GM21529 (cell line): ENCODE data around the gene REC8.

Source experiments
- ATAC-seq: cut with Tn5 transposase; IDR thresholded peaks from one replicate; pipeline ENCODE4 v1.9.1; 2021; ENCODE audit not compliant: unreplicated experiment

The REC8 gene

DNA sequence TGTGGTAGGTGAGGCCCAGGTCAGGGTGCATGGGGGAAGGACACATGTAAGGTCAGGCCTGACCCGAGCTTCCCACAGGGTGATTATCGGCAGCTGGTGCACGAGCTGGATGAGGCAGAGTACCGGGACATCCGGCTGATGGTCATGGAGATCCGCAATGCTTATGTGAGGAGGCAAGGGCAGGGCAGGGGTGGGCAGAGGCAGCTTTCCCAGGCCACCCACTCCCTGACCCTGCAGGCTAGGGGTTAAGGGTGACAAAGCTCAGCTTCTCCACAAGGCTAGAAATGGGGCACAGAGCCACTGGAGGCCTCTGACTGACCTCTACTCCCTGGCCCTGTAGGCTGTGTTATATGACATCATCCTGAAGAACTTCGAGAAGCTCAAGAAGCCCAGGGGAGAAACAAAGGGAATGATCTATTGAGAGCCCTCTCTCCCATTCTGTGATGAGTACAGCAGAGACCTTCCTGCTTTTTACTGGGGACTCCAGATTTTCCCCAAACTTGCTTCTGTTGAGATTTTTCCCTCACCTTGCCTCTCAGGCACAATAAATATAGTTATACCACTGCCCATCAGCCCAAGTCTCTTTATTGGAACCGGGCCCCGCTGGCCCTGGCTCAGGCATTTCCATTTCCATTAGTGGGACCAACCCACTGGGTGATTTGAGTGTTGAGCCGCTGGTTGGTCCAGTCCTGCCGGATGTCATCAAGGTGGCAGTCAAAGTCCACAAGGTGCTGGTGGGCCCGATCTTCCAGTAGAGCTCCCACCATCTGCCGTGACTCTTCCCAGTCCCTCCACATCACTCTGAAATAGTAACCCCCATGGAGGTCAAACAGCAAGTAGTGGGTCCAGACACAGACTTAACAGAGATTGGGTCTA lies 33.2 kb upstream of the REC8 start:
- no peak for ATAC-seq

DNA sequence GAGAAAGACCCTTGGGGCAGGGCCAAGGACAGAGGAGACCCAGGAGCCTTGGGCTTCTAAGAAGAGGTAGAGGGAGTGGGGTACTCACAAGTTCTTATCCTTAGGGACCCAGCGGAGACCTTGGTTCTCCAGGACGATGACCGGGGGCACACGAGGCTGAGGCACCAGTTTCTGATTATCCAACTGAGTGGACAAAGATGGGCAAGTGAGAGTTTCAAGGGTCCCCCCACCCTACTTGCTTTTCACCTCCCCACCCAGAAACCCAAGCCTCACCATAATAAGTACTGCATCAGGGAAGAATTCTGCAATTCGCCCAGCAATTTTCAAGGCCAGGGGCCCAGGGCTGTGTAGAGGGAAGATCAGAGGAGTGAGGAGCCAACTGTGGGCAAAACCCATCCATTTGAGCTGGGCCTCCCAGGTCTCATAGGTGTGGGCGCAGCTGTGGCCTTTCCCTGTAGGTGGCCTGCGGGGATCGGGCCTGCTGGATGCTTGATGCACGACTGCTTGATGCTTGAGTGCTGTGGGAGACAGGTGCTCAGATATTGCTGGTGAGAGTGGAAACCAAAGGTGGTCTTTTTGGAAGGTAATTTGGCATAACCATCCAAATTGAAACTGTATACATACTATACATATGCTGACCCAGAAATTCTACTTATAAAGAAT lies 32.5 kb upstream of the REC8 start:
- no peak for ATAC-seq

DNA sequence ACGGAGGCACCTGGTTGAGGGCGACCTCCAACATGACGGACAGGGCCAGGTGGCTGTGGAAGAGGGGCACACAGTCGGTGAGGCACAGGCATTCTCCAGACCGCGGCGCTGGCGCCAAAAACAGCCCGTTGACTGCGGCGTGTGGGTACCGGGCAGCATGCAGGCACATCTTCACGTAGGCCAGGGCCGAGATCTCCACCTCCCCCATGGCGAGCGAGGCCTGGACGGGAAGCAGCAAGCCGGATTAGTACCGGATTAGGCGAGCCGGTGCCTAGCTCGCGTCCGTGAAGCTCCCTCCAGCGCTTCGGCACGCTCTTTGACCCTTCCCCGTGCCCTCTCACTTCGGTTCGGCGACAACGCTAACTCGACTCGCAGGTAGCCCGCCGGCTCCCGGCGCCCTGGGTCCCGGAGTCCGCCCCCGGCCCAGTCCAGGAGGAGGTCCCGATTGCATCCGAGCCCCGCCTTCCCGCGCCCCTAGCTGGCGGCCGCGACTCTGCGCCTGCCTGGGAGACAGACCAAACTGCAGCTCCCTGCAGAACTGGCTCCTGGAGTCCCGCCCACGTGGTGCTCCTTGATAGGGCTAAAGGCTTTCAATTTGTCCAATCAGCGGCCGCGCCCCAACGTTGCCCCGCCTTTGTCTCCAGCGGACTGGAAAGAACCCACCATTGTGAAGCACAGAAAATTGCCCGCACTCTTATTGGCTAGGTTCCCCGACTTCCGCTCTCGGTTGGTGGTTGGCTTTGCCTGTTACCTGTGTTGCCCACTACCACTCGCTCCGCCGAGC lies 30.6 kb upstream of the REC8 start, which contains the start of gene EMC9:
EMC9 (minus strand) TSS at position 495 of the 784 bp plus-strand sequence; CDS start at position 208, 287 bp downstream.
- peak; percentile 83 for ATAC-seq

DNA sequence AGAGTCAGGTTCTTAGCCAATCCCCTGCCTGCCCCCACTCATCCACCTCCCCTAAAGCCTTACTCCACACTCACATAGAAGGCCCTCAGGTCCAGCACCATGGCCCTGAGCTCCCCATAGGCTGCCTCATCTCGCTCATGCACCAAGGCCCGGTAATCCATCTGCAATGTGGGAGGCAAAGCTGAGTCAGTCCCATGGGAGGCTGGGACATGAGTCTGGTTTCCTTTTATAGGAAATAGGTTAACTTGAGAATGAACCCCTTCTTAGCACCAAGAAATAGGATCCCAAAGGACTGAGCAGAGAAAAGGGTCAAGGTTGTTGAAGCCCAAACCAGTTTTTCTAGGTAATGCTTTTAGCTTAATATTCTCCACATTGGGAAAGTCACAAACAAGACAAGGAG lies 28.4 kb upstream of the REC8 start:
- no peak for ATAC-seq

DNA sequence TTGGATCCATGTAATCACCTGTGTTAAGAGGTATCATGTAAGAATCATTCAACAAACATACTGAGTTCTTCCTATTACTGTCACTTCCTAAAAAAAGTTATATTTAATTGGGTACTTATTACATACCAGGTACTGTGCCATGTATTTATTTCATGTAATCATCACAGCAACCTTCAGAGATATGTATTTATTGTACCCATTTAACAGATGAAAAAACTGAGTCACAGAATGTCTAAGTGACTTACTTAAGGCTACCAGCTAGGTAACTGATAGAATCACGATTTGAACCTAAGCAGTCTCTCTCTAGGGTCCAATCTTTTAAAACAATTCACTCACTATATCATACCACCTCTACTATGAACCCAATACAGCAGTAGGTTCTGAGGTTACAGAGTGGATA lies 27.4 kb upstream of the REC8 start:
- ATAC-seq, result no peak

DNA sequence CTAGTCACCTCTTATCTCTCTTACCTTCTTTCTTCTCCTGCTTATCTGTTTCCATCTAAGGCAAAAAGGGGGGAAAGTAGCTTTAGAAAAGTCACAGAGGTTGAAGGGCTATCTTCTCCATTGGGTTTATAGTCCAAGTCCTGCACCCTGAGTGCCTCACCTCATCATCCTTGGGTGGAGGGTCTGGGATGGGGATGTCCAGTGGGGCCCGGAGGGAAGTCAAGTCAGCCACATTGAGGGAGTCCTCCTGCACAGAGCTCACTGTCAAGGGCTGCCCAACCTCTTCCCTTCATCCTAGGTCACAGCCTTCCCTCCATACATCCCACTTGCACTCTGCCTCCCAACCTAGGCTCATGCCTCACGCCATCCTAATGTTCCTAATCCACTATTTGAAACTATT lies 26.7 kb upstream of the REC8 start:
- ATAC-seq, result no peak

DNA sequence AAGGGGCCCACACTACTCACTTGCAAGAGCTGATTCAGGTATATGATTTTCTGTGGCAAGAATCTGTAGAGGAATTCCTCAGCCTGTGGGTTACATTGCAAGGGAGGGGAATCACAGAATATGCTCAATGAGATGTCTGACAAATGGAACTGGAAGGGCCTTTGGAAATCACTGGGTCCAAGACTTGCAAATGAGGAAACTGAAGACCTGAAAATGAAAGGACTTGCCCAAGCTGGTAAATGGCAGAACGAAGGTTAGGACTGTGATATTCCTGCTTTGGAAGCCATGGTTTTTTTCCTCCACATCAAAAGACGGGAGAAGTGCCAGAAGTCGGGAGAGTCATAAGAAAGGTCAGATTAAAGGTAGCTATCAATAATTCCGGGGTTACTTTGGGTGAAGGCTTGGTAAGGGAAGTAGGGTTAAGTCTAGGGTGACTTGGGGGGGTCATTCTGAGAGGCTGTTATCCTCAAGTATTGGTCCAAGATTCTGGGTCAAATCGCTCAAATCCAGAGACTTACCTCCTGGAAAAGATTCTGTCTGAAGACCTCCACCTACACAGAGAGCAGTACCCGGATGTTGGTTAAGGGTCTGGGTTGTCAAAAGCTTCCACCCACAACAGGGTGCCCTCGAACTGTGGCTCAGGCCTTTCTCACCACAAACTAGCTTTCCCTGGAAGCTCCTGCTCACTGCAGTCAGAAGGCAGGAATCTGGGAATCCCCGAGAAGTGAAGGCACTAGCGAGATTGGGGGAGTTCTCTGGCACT lies 26.0 kb upstream of the REC8 start:
- ATAC-seq, result no peak

DNA sequence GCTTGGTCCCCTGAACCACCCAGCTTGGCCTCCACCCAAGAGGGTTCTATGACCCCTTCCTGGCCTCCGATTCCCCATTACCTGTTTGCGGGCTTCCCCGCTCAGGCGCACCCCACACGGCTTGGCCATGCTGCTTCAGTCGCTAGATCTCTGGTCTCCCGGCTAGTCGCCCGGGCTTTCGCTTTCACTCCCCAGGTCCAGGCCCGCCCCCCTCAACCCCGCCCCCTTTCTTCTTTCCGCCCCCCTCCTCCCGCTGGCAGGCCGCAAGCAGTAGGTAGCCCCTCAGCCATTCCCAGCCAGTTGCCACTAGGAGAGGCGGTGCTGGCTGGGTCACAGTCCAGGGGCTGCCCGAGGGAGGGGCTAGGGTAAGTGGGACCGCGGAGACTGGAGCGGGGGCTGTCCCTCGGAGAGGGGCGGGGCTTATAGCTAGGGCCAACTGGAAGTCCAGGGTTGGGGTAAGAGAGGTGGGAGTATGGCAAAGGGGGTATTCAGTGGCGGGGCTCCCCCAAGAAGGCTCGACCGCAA lies 25.4 kb upstream of the REC8 start, which contains the start of gene PSME2:
PSME2 (minus strand) TSS at position 158 of the 525 bp plus-strand sequence; CDS start at position 129, 29 bp downstream.
- peak; percentile 65 for ATAC-seq

DNA sequence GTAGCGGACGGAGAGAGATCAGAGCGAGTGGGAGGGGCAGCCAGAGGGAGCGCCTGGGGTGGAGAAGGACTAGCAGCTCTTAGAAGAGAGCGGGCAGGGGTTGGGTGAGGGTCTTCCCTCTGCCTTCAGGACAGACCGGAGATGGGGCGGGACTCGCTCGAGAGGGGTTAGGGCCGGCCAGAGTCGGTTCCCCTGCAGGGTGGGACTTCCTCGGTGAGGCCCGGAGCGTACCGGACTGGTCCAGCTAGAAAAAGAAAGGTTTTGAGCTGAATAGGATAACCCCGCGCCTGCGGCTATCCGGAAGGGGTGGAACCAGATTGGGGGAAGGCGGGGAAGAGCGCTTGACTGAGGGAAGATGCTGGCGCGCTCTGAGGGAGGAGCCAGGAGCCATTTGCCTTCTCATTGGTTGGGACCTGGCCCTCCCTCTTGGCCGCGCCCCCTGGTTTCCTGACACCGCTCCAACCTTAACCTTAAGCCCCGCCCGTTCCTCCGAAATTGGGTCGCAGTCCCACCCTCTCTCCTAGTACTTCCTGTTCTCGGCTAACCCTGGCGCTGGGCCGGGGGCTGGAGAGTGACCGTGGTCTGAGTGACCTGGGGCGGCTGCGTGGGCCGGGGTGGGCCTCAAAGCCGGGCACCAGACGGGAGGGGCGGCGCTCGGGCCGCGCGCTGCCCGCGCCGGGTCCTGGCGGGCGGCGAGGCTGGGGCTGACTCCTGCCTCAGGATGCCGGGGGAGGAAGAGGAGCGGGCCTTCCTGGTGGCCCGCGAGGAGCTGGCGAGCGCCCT lies 24.7 kb upstream of the REC8 start, which contains the start of gene RNF31:
RNF31 (plus strand) TSS at position 521 of the 783 bp plus-strand sequence; CDS start at position 722, 201 bp downstream.
- peak; percentile 82 for ATAC-seq

DNA sequence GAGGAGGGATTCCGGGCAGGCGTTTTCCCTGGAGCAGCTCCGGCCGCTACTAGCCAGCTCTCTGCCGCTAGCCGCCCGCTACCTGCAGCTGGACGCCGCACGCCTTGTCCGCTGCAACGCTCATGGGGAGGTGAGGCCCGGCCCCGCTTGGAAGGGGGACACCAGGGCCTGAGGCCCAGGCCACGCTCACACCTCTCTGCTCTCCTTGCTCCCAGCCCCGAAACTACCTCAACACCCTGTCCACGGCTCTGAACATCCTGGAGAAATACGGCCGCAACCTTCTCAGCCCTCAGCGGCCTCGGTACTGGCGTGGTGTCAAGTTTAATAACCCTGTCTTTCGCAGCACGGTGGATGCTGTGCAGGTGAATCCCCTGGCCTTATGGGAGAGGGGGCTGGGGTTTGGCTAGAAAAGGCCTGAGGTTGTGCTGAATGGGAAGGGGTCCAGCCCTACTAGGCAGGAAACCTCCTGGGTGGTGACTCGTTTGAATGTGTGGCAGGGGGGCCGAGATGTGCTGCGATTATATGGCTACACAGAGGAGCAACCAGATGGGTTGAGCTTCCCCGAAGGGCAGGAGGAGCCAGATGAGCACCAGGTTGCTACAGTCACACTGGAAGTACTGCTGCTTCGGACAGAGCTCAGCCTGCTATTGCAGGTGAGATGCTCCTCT lies 24.0 kb upstream of the REC8 start:
- no peak for ATAC-seq

DNA sequence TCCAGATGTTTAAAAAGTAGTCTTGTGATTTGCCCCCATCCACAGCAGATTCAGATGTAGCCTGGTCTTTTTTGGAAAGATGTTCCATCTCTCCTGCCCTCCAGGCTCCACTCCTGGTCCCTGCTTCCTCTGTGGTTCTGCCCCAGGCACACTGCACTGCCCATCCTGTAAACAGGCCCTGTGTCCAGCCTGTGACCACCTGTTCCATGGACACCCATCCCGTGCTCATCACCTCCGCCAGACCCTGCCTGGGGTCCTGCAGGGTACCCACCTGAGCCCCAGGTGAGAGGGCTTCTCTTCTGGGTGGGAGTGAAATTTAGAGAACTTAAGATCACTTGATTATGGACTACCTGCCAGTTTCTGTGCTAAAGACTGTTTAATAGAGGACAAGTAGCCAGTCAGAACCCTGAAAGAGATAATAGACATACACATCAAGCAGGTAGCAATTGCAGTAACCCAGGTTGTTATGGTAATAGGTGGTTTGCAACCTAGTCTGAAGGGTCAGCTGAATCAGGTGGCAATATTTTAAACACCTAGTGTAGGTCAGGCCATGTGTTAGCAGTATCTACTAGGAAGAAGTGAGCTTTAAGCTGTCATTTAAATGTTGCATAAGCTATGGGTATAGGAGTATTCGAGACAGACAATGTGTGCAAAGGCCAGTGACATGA lies 22.4 kb upstream of the REC8 start:
- ATAC-seq, result no peak

DNA sequence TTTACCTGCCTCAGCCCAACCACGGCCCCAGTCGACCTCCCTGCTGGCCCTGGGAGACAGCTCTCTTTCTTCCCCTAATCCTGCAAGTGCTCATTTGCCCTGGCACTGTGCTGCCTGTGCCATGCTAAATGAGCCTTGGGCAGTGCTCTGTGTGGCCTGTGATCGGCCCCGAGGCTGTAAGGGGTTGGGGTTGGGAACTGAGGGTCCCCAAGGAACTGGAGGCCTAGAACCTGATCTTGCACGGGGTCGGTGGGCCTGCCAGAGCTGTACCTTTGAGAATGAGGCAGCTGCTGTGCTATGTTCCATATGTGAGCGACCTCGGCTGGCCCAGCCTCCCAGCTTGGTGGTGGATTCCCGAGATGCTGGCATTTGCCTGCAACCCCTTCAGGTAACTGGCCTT lies 21.8 kb upstream of the REC8 start:
- ATAC-seq, result no peak

DNA sequence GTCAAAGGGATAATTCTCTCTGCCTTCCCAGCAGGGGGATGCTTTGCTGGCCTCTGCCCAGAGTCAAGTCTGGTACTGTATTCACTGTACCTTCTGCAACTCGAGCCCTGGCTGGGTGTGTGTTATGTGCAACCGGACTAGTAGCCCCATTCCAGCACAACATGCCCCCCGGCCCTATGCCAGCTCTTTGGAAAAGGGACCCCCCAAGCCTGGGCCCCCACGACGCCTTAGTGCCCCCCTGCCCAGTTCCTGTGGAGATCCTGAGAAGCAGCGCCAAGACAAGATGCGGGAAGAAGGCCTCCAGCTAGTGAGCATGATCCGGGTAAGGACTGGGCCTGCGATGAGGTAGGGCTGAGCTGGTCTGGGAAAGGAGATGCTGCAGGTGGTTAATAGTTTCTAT lies 21.3 kb upstream of the REC8 start:
- ATAC-seq, result no peak

DNA sequence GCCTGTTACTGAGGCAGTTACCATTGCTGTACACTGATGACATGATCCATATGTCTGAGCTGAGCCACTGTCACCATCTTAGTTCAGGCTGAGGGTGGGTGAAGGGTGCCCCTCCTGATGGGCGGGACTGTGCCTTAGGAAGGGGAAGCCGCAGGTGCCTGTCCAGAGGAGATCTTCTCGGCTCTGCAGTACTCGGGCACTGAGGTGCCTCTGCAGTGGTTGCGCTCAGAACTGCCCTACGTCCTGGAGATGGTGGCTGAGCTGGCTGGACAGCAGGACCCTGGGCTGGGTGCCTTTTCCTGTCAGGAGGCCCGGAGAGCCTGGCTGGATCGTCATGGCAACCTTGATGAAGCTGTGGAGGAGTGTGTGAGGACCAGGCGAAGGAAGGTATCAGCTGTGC lies 20.9 kb upstream of the REC8 start:
- ATAC-seq, result no peak

DNA sequence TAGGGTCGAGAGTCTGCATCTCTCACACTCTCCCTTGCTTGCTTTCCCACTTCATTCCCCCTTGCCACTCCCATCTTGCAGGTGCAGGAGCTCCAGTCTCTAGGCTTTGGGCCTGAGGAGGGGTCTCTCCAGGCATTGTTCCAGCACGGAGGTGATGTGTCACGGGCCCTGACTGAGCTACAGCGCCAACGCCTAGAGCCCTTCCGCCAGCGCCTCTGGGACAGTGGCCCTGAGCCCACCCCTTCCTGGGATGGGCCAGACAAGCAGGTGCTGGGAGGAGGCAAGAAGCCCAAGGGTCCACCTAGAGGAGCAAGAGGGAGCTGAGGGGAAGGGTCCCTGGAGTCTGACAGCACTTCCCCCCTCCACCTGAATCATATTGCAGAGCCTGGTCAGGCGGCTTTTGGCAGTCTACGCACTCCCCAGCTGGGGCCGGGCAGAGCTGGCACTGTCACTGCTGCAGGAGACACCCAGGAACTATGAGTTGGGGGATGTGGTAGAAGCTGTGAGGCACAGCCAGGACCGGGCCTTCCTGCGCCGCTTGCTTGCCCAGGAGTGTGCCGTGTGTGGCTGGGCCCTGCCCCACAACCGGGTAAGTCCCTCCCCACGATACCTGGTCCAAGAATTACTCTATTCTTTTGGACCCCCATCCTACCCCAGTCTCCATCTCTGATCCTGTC lies 20.3 kb upstream of the REC8 start:
- ATAC-seq, result no peak

DNA sequence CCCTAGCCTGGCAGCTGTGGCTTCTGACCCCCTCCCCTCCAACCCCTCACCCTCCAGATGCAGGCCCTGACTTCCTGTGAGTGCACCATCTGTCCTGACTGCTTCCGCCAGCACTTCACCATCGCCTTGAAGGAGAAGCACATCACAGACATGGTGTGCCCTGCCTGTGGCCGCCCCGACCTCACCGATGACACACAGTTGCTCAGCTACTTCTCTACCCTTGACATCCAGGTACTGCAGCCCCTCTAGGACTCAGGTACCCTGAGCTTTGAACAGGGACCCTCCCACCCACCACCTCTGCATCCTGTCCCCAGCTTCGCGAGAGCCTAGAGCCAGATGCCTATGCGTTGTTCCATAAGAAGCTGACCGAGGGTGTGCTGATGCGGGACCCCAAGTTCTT lies 16.8 kb upstream of the REC8 start:
- no peak for ATAC-seq

DNA sequence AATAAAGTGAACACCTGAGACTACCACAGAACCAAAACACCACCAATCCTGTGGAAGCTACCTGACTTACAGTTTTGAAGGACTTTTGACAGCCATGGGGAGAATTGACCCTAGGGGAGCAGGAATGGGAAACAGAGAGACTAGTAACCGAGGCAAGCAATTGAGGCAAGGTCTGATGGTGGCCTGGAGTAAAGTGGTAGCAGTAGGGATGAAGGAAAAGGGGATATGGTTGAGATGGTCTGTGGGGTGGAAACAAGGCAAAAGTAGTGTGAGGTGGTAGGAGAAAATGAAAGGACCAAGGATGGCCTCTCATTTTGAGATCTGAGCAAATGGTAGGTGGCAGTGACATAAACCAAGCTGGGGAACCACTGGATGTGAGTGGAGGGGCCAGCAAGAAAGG lies 15.0 kb upstream of the REC8 start:
- no peak for ATAC-seq

DNA sequence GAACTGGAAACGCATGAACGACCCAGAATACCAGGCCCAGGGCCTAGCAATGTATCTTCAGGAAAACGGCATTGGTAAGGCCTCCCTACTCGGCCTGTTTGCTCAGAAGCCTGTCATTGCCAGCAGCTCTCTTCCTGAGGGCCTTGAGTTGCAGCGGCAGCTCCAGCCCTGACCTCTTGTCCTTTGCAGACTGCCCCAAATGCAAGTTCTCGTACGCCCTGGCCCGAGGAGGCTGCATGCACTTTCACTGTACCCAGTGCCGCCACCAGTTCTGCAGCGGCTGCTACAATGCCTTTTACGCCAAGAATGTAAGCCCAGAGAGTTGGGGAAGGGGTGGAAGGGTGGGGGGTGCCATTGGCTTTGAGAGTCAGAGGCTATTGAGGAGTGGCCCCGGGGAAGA lies 14.5 kb upstream of the REC8 start:
- ATAC-seq, result no peak
